Measurements from ENCODE around the gene FAM89B.
"Not testable (repeated sequence)": the region's sequence is repeated elsewhere in the genome, so short reads cannot be mapped to it uniquely, and the experiment has no call there.

The FAM89B gene

GRCh38 chr11:65564879-65565559 is 7.3 kb upstream of the FAM89B start:
- H3K36me3 ChIP-seq (ENCODE audit: control insufficient read depth in 1 of 2, insufficient read depth in 2 of 2, low read length in 2 of 2); H4K91ac ChIP-seq (ENCODE audit: low read depth, low read length); H3K9ac ChIP-seq (ENCODE audit: low read length); H3K79me2 ChIP-seq (ENCODE audit: control insufficient read depth, insufficient read depth, low read length, poor library complexity); H2BK120ac ChIP-seq (ENCODE audit: insufficient read depth, low read length, poor library complexity); H2BK5ac ChIP-seq (ENCODE audit: low read depth, low read length, poor library complexity); H4K8ac ChIP-seq (ENCODE audit: low read depth, low read length); H3K14ac ChIP-seq (ENCODE audit: low read length); H2AFZ ChIP-seq (ENCODE audit: insufficient read depth, low read length, poor library complexity); H3K27ac ChIP-seq (ENCODE audit: low read depth, low read length); H3K9me3 ChIP-seq (ENCODE audit: insufficient read depth, low read depth, low read length); H3K18ac ChIP-seq (ENCODE audit: low read length); H3K23ac ChIP-seq (ENCODE audit: low read length); H2AK5ac ChIP-seq (ENCODE audit: low read length); H3K4me2 ChIP-seq (ENCODE audit: low read length); H2BK12ac ChIP-seq (ENCODE audit: low read length); H3K4me3 ChIP-seq (ENCODE audit: low read depth, low read length); H4K12ac ChIP-seq (ENCODE audit: low read depth, low read length); H3K4ac ChIP-seq (ENCODE audit: low read depth, low read length); DNase-seq; H3K27me3 ChIP-seq (ENCODE audit: insufficient read depth, low read length): not testable (repeated sequence)
- peaks cover 17 to 19% of the 10 kb centered on the region in 2 experiments for H3K4me1 ChIP-seq (ENCODE audit: control insufficient read depth in 1 of 2, insufficient read depth in 2 of 2, low read length in 2 of 2)
- peaks cover 16% of the 10 kb centered on the region for H3K79me1 ChIP-seq (ENCODE audit: low read length)
- WGBS (ENCODE audit: extremely low coverage, insufficient coverage, insufficient read length) = no CpG with 5 or more reads among the region's 12 CpGs

- Histone ChIP-seq H2AK5ac (ENCODE audit: low read length) (no peak overlapping the region), H3K79me2 (ENCODE audit: control insufficient read depth, insufficient read depth, low read length, poor library complexity) (peaks cover 11% of the 10 kb centered on the region), H3K9ac (ENCODE audit: low read length) (no peak overlapping the region), H3K27me3 (ENCODE audit: insufficient read depth, low read length) (no peaks in the 10 kb centered on the region), H3K4ac (ENCODE audit: low read depth, low read length) (no peak overlapping the region), H2AFZ (ENCODE audit: insufficient read depth, low read length, poor library complexity) (no peak overlapping the region), H3K36me3 (ENCODE audit: control insufficient read depth in 1 of 2, insufficient read depth in 2 of 2, low read length in 2 of 2) (peaks cover 0 to 3% of the 10 kb centered on the region in 2 experiments), H4K91ac (ENCODE audit: low read depth, low read length) (no peak overlapping the region), H3K9me3 (ENCODE audit: insufficient read depth, low read depth, low read length) (no peaks in the 10 kb centered on the region), H2BK5ac (ENCODE audit: low read depth, low read length, poor library complexity) (no peak overlapping the region), H2BK120ac (ENCODE audit: insufficient read depth, low read length, poor library complexity) (no peak overlapping the region), H4K8ac (ENCODE audit: low read depth, low read length) (no peak overlapping the region), H3K4me3 (ENCODE audit: low read depth, low read length) (no peak overlapping the region), H4K12ac (ENCODE audit: low read depth, low read length) (no peak overlapping the region), H3K4me2 (ENCODE audit: low read length) (no peak overlapping the region), H3K14ac (ENCODE audit: low read length) (no peak overlapping the region), H3K18ac (ENCODE audit: low read length) (no peak overlapping the region), H3K4me1 (ENCODE audit: control insufficient read depth in 1 of 2, insufficient read depth in 2 of 2, low read length in 2 of 2) (peaks cover 12% of the 10 kb centered on the region in 2 experiments), H2BK12ac (ENCODE audit: low read length) (no peak overlapping the region), H3K27ac (ENCODE audit: low read depth, low read length) (no peak overlapping the region), H3K23ac (ENCODE audit: low read length) (no peak overlapping the region), H3K79me1 (ENCODE audit: low read length) (peaks cover 14% of the 10 kb centered on the region)
- no CpG with 5 or more reads among the region's 7 CpGs for WGBS (ENCODE audit: extremely low coverage, insufficient coverage, insufficient read length)
- DNase-seq = no peak
These were observed 6.5 kb upstream of the FAM89B start for GRCh38 chr11:65565624-65566453.

- H2BK120ac ChIP-seq (ENCODE audit: insufficient read depth, low read length, poor library complexity) = peak overlapping the region; percentile 62
- peak overlapping the region; percentile 89 for H4K8ac ChIP-seq (ENCODE audit: low read depth, low read length)
- no peaks in the 10 kb centered on the region for H3K27me3 ChIP-seq (ENCODE audit: insufficient read depth, low read length)
- H3K23ac ChIP-seq (ENCODE audit: low read length) = no peak overlapping the region
- H3K9me3 ChIP-seq (ENCODE audit: insufficient read depth, low read depth, low read length) = no peaks in the 10 kb centered on the region
- H3K4ac ChIP-seq (ENCODE audit: low read depth, low read length) = peak overlapping the region; percentile 62
- peaks cover 24 to 28% of the 10 kb centered on the region in 2 experiments for H3K4me1 ChIP-seq (ENCODE audit: control insufficient read depth in 1 of 2, insufficient read depth in 2 of 2, low read length in 2 of 2)
- peaks cover 13% of the 10 kb centered on the region for H3K79me2 ChIP-seq (ENCODE audit: control insufficient read depth, insufficient read depth, low read length, poor library complexity)
- peak overlapping the region; percentile 54 for H3K18ac ChIP-seq (ENCODE audit: low read length)
- H3K14ac ChIP-seq (ENCODE audit: low read length) = peak overlapping the region; percentile 42
- peaks cover 17% of the 10 kb centered on the region for H3K79me1 ChIP-seq (ENCODE audit: low read length)
- H3K36me3 ChIP-seq (ENCODE audit: control insufficient read depth in 1 of 2, insufficient read depth in 2 of 2, low read length in 2 of 2) = peaks cover 9 to 12% of the 10 kb centered on the region in 2 experiments
- peak overlapping the region; percentile 77 for H3K9ac ChIP-seq (ENCODE audit: low read length)
- DNase-seq = no peak
- peak overlapping the region; percentile 63 for H2AK5ac ChIP-seq (ENCODE audit: low read length)
- H2BK5ac ChIP-seq (ENCODE audit: low read depth, low read length, poor library complexity) = peak overlapping the region; percentile 74
- peak overlapping the region; percentile 75 for H2AFZ ChIP-seq (ENCODE audit: insufficient read depth, low read length, poor library complexity)
- peak overlapping the region; percentile 6 for H4K12ac ChIP-seq (ENCODE audit: low read depth, low read length)
- peak overlapping the region; percentile 91 for H3K27ac ChIP-seq (ENCODE audit: low read depth, low read length)
- WGBS (ENCODE audit: extremely low coverage, insufficient coverage, insufficient read length) = no CpG with 5 or more reads among the region's 28 CpGs
- no peak overlapping the region for H2BK12ac ChIP-seq (ENCODE audit: low read length)
- peak overlapping the region; percentile 87 for H3K4me2 ChIP-seq (ENCODE audit: low read length)
- peak overlapping the region; percentile 73 for H4K91ac ChIP-seq (ENCODE audit: low read depth, low read length)
- peak overlapping the region; percentile 99 for H3K4me3 ChIP-seq (ENCODE audit: low read depth, low read length)
These were observed 3.0 kb upstream of the FAM89B start for GRCh38 chr11:65569164-65569972.

Data from trophoblast cell (in vitro differentiated cells and primary cell).